AG10803 (cell line): ENCODE data around the gene AHNAK.

ENCODE experiments used
- DNase-seq: peaks from one replicate; pipeline ENCODE4 v3.0.0; 2010; ENCODE audit warnings: low read depth
- H3K4me3 ChIP-seq: 2 replicates; pipeline ENCODE4 v1.5.1; 2011; ENCODE audit warnings: mild to moderate bottlenecking, low read length, control low read depth
- CTCF ChIP-seq: conservative IDR thresholded peaks from 2 replicates; pipeline ENCODE4 v1.5.1; 2011; ENCODE audit warnings: mild to moderate bottlenecking, low read length, control low read depth, inconsistent platforms

Gene AHNAK

GRCh38 chr11:62449451-62449851 is 97.2 kb downstream of the AHNAK start:
- TF ChIP-seq CTCF: no peak
- no peak for DNase-seq
- no peak overlapping the region for H3K4me3 ChIP-seq

GRCh38 chr11:62446091-62446490 is 100.5 kb downstream of the AHNAK start:
- no peak for TF ChIP-seq CTCF
- no peak overlapping the region for H3K4me3 ChIP-seq
- no peak for DNase-seq

GRCh38 chr11:62445314-62445740 is 101.3 kb downstream of the AHNAK start:
- peak; percentile 86 for DNase-seq
- TF ChIP-seq CTCF: no peak
- no peak overlapping the region for H3K4me3 ChIP-seq

- no peak for DNase-seq
- no peak for TF ChIP-seq CTCF
- H3K4me3 ChIP-seq: peak overlapping the region; percentile 67
These were observed 101.8 kb downstream of the AHNAK start for GRCh38 chr11:62444835-62445234.

- H3K4me3 ChIP-seq: peak overlapping the region; percentile 67
- peak; percentile 80 for DNase-seq
- TF ChIP-seq CTCF: no peak
These were observed 102.3 kb downstream of the AHNAK start for GRCh38 chr11:62444236-62444833.

GRCh38 chr11:62443390-62444235 is 103.0 kb downstream of the AHNAK start:
- peak overlapping the region; percentile 67 for H3K4me3 ChIP-seq
- DNase-seq: peak; percentile 85
- no peak for TF ChIP-seq CTCF
